WERI-Rb-1 (cell line): ENCODE measurements around the gene HDAC4.

Source experiments
- DNase-seq: peaks from one replicate; pipeline ENCODE4 v3.0.0-alpha.2; 2020
- H3K27ac ChIP-seq: fragments of 250-450 bp; sonication (Bioruptor Pico); 2 replicates; pipeline ENCODE4 v1.5.1; 2020; ENCODE audit warnings: mild to moderate bottlenecking, moderate library complexity
- H3K27me3 ChIP-seq: fragments of 250-450 bp; sonication (Bioruptor Pico); 2 replicates; pipeline ENCODE4 v1.5.1; 2021; ENCODE audit warnings: mild to moderate bottlenecking, low read depth, moderate library complexity; ENCODE audit not compliant: insufficient read depth, severe bottlenecking
- H3K36me3 ChIP-seq: fragments of 250-450 bp; sonication (Bioruptor Pico); 2 replicates; pipeline ENCODE4 v1.5.1; 2020; ENCODE audit warnings: mild to moderate bottlenecking, moderate library complexity
- H3K4me3 ChIP-seq: 2 replicates; pipeline ENCODE4 v1.5.1; 2011; ENCODE audit warnings: low read depth, mild to moderate bottlenecking, control low read depth, low read length
- H3K9me3 ChIP-seq: fragments of 250-450 bp; sonication (Bioruptor Pico); 2 replicates; pipeline ENCODE4 v1.5.1; 2021; ENCODE audit warnings: mild to moderate bottlenecking, moderate library complexity; ENCODE audit not compliant: severe bottlenecking
- CTCF ChIP-seq: IDR thresholded peaks from 2 replicates; pipeline ENCODE4 v1.5.1; 2011; ENCODE audit warnings: low read depth, mild to moderate bottlenecking, control low read depth, inconsistent platforms, low read length

Gene HDAC4

GRCh38 chr2:239411549-239412319 lies 10.9 kb upstream of the HDAC4 start:
- no peaks in the 10 kb centered on the region for H3K9me3 ChIP-seq
- peaks cover 95% of the 10 kb centered on the region for H3K27me3 ChIP-seq
- DNase-seq: no peak
- no peak for TF ChIP-seq CTCF
- no peak overlapping the region for H3K4me3 ChIP-seq
- H3K36me3 ChIP-seq: no peaks in the 10 kb centered on the region
- no peak overlapping the region for H3K27ac ChIP-seq

GRCh38 chr2:239411117-239411516 lies 10.3 kb upstream of the HDAC4 start:
- Histone ChIP-seq H3K4me3 (no peak overlapping the region), H3K36me3 (no peaks in the 10 kb centered on the region), H3K9me3 (no peaks in the 10 kb centered on the region), H3K27me3 (peaks cover 95% of the 10 kb centered on the region), H3K27ac (no peak overlapping the region)
- no peak for TF ChIP-seq CTCF
- DNase-seq: no peak

- no peaks in the 10 kb centered on the region for H3K36me3 ChIP-seq
- no peak overlapping the region for H3K4me3 ChIP-seq
- TF ChIP-seq CTCF: no peak
- H3K9me3 ChIP-seq: peaks cover 4% of the 10 kb centered on the region
- no peak overlapping the region for H3K27ac ChIP-seq
- peaks cover 93% of the 10 kb centered on the region for H3K27me3 ChIP-seq
- no peak for DNase-seq
Observed at GRCh38 chr2:239409976-239410375, 9.2 kb upstream of the HDAC4 start.

GRCh38 chr2:239407112-239407511 lies 6.3 kb upstream of the HDAC4 start:
- Histone ChIP-seq H3K4me3 (no peak overlapping the region), H3K36me3 (no peaks in the 10 kb centered on the region), H3K27me3 (peaks cover 80% of the 10 kb centered on the region), H3K27ac (no peak overlapping the region), H3K9me3 (peaks cover 4% of the 10 kb centered on the region)
- DNase-seq: no peak
- TF ChIP-seq CTCF: no peak

GRCh38 chr2:239406316-239406995 lies 5.6 kb upstream of the HDAC4 start:
- H3K9me3 ChIP-seq: peaks cover 4% of the 10 kb centered on the region
- no peak overlapping the region for H3K4me3 ChIP-seq
- no peak for DNase-seq
- no peak overlapping the region for H3K27ac ChIP-seq
- H3K27me3 ChIP-seq: peaks cover 74% of the 10 kb centered on the region
- no peak for TF ChIP-seq CTCF
- no peaks in the 10 kb centered on the region for H3K36me3 ChIP-seq
